ENCODE results near the gene NR1I3.
"Not testable (repeated sequence)": the region's sequence is repeated elsewhere in the genome, so short reads cannot be mapped to it uniquely, and the experiment has no call there.

NR1I3 gene

DNA sequence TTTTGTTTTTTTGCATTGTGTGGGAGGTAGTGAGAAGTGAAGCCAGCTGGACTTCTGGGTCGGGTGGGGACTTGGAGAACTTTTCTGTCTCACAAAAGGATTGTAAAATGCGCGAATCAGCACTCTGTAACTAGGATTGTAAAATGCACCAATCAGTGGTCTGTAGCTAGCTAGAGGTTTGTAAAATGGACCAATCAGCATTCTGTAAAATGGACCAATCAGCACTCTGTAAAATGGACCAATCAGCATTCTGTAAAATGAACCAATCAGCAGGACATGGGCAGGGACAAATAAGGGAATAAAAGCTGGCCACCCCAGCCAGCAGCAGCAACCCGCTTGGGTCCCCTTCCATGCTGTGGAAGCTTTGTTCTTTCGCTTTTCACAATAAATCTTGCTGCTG is 12.1 kb upstream of the NR1I3 start:
- H3K36me3 ChIP-seq (ENCODE audit: control insufficient read depth, insufficient read depth, low read length); H3K27ac ChIP-seq (ENCODE audit: low read depth, low read length); H3K4me3 ChIP-seq (ENCODE audit: low read depth, low read length); H3K27me3 ChIP-seq (ENCODE audit: control insufficient read depth, insufficient read depth, low read length); H3K4me1 ChIP-seq (ENCODE audit: control insufficient read depth, insufficient read depth, low read length); H3K9me3 ChIP-seq (ENCODE audit: control insufficient read depth, insufficient read depth, low read depth, low read length); H3K9ac ChIP-seq (ENCODE audit: low read length): not testable (repeated sequence)

GRCh38 chr1:161244888-161245287 is 6.9 kb upstream of the NR1I3 start:
- Histone ChIP-seq H3K27me3 (ENCODE audit: control insufficient read depth, insufficient read depth, low read length) (no peaks in the 10 kb centered on the region), H3K4me3 (ENCODE audit: low read depth, low read length) (no peak overlapping the region), H3K9me3 (ENCODE audit: control insufficient read depth, insufficient read depth, low read depth, low read length) (peaks cover 2% of the 10 kb centered on the region; the same call in 1 of the 2 replicates), H3K4me1 (ENCODE audit: control insufficient read depth, insufficient read depth, low read length) (no peaks in the 10 kb centered on the region), H3K36me3 (ENCODE audit: control insufficient read depth, insufficient read depth, low read length) (no peaks in the 10 kb centered on the region), H3K9ac (ENCODE audit: low read length) (no peak overlapping the region), H3K27ac (ENCODE audit: low read depth, low read length) (no peak overlapping the region)

DNA sequence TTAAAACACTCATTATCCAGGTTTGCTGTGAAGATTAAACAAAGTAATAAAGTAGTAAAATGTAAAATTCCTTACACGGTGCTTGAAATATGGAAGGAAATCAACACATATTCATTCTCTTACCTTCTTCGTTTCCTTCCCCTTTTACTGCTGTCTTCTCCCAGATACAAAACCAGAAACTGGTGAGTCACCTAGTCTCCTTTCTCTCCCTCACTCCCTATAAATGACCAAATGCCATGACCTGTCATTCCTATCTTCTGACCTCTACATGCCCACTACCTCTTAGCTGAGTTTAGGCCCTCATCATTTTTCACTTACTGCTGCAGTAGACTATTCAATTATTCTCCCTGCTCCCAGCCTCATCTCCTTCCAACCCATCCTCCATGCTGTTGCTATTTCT is 4.3 kb upstream of the NR1I3 start:
- Histone ChIP-seq H3K27me3 (ENCODE audit: control insufficient read depth, insufficient read depth, low read length) (no peaks in the 10 kb centered on the region), H3K27ac (ENCODE audit: low read depth, low read length) (no peak overlapping the region), H3K9ac (ENCODE audit: low read length) (no peak overlapping the region), H3K4me3 (ENCODE audit: low read depth, low read length) (no peak overlapping the region), H3K9me3 (ENCODE audit: control insufficient read depth, insufficient read depth, low read depth, low read length) (no peaks in the 10 kb centered on the region), H3K36me3 (ENCODE audit: control insufficient read depth, insufficient read depth, low read length) (no peaks in the 10 kb centered on the region), H3K4me1 (ENCODE audit: control insufficient read depth, insufficient read depth, low read length) (no peaks in the 10 kb centered on the region)

DNA sequence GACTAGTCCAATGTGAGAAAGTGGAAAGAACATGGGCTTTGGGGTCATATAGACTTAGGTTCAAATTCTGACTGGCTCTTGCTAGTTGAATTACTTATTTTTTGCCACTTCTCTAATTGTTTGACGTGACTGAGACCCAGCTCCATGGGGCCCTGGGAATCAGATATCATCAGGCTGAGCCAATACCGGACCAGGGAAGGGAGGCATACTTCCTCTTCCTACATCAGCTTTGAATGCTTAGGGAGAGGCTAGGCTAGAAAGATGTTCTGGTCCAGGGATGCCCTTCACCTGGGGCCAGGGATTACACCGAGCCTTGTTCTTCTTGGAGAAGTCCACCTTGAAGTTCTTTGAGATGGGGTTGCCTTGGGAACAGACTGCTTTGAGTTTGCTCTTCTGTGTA is 3.7 kb upstream of the NR1I3 start:
- H3K4me1 ChIP-seq (ENCODE audit: control insufficient read depth, insufficient read depth, low read length): no peaks in the 10 kb centered on the region
- H3K9ac ChIP-seq (ENCODE audit: low read length): no peak overlapping the region
- H3K36me3 ChIP-seq (ENCODE audit: control insufficient read depth, insufficient read depth, low read length): no peaks in the 10 kb centered on the region
- H3K4me3 ChIP-seq (ENCODE audit: low read depth, low read length): no peak overlapping the region
- H3K27me3 ChIP-seq (ENCODE audit: control insufficient read depth, insufficient read depth, low read length): no peaks in the 10 kb centered on the region
- H3K27ac ChIP-seq (ENCODE audit: low read depth, low read length): no peak overlapping the region
- H3K9me3 ChIP-seq (ENCODE audit: control insufficient read depth, insufficient read depth, low read depth, low read length): no peaks in the 10 kb centered on the region

DNA sequence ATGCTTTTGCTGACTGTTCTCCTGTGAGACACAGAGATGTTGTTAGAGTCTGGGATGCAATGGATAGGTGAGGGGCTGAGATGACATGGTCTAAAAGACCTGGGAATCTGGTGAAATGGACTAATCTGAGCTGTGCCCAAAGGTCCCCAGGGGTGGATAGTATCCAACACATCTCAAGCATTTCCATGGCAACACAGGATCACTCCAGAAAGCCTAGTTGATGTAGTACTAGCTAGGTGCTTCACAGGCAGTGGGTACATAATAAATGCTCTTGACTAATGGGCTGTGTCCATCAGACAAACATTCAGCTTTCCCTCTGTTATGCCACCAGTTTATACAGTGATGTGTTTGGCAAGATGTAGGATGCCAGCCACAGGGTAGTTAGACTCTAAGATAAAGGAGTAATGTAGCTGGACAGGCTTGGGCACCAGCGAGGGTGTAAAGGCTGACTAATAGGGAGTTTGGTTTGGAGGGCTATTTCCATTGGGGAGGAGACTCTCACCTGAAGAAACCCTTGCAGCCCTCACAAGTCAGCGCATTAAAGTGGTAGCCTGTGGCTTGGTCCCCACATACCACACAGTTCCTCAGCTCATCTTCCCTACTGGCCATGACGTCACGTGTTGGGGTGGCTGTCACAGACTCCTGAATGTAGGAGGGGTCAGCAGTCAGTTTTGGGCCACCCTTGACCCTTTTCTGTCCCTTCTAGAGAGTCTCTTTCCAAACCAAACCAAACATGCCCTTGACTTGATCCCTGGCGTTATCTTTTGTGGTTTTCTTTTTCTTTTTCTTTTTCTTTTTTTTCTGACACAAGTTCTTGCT is 1.8 kb downstream of the NR1I3 start:
- Histone ChIP-seq H3K36me3 (ENCODE audit: control insufficient read depth, insufficient read depth, low read length) (no peaks in the 10 kb centered on the region), H3K27ac (ENCODE audit: low read depth, low read length) (no peak overlapping the region), H3K9me3 (ENCODE audit: control insufficient read depth, insufficient read depth, low read depth, low read length) (no peaks in the 10 kb centered on the region), H3K4me3 (ENCODE audit: low read depth, low read length) (no peak overlapping the region), H3K9ac (ENCODE audit: low read length) (no peak overlapping the region), H3K4me1 (ENCODE audit: control insufficient read depth, insufficient read depth, low read length) (no peaks in the 10 kb centered on the region), H3K27me3 (ENCODE audit: control insufficient read depth, insufficient read depth, low read length) (no peaks in the 10 kb centered on the region)

DNA sequence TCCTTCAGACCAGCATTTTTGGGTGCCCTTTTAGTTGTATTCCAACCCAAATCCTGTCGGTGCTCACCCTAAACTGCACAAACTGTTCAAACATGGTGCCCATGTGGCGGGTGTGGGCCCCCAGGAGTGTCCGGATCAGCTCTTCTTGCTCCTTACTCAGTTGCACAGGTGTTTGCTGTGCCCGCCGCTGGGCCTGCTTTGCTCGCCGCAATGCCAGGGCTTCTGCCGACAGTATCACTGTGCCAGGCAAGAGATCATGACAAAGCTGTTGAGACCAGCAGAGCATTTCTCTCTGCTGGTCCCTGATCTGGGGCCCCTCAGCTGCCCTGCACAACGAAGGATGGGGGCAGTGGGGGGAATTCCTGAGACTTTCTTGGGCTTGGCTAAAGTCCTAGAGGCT is 4.9 kb downstream of the NR1I3 start:
- peaks cover 25% of the 10 kb centered on the region for H3K36me3 ChIP-seq (ENCODE audit: control insufficient read depth, insufficient read depth, low read length)
- no peak overlapping the region for H3K4me3 ChIP-seq (ENCODE audit: low read depth, low read length)
- H3K4me1 ChIP-seq (ENCODE audit: control insufficient read depth, insufficient read depth, low read length): no peaks in the 10 kb centered on the region
- H3K9ac ChIP-seq (ENCODE audit: low read length): no peak overlapping the region
- H3K9me3 ChIP-seq (ENCODE audit: control insufficient read depth, insufficient read depth, low read depth, low read length): no peaks in the 10 kb centered on the region
- H3K27me3 ChIP-seq (ENCODE audit: control insufficient read depth, insufficient read depth, low read length): no peaks in the 10 kb centered on the region
- no peak overlapping the region for H3K27ac ChIP-seq (ENCODE audit: low read depth, low read length)

DNA sequence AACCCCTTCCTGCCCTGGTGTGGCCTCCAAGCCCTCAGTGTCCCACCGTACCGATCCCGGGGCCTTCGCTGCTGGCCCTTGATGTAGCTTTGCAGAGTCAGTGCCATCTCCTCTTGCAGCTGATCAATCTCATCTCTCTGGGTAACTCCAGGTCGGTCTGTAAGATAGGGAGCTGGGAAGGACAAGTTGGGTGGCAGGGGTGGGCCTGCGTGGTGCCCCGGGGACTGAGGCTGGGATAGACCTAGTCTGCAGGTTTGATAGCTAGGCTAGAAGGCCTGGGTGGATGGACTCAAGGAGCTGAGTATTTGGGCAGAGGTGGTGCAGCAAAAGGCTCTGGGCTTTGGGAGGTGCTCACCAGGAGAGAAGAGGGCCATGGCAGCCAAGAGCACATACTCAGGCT is 7.2 kb downstream of the NR1I3 start:
- H3K4me3 ChIP-seq (ENCODE audit: low read depth, low read length): no peak overlapping the region
- H3K27me3 ChIP-seq (ENCODE audit: control insufficient read depth, insufficient read depth, low read length): no peaks in the 10 kb centered on the region
- H3K36me3 ChIP-seq (ENCODE audit: control insufficient read depth, insufficient read depth, low read length): peaks cover 25% of the 10 kb centered on the region
- H3K27ac ChIP-seq (ENCODE audit: low read depth, low read length): no peak overlapping the region
- H3K9me3 ChIP-seq (ENCODE audit: control insufficient read depth, insufficient read depth, low read depth, low read length): no peaks in the 10 kb centered on the region
- H3K9ac ChIP-seq (ENCODE audit: low read length): no peak overlapping the region
- peaks cover 16% of the 10 kb centered on the region for H3K4me1 ChIP-seq (ENCODE audit: control insufficient read depth, insufficient read depth, low read length)

DNA sequence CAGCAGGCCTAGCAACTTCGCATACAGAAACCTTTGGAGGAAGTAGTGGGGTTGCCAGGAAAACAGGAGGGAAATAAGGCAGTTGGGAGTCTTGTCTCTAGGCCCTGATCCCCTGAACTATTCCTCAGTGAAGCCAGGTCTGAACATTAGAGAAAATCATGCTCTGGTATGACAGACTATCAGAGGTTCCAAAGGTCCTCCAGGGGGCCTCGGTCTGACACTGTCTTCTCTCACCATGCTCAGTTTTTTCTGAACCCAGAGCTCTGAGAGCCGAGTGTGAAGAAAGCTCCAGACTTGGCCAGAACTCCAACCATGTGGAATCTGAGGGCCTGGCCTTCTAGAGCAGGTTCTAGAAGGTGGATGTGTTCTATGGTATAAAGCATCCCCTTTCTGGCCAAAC is 8.1 kb downstream of the NR1I3 start:
- peaks cover 25% of the 10 kb centered on the region for H3K36me3 ChIP-seq (ENCODE audit: control insufficient read depth, insufficient read depth, low read length)
- no peak overlapping the region for H3K27ac ChIP-seq (ENCODE audit: low read depth, low read length)
- H3K4me3 ChIP-seq (ENCODE audit: low read depth, low read length): no peak overlapping the region
- peaks cover 22% of the 10 kb centered on the region for H3K4me1 ChIP-seq (ENCODE audit: control insufficient read depth, insufficient read depth, low read length)
- no peaks in the 10 kb centered on the region for H3K9me3 ChIP-seq (ENCODE audit: control insufficient read depth, insufficient read depth, low read depth, low read length)
- H3K9ac ChIP-seq (ENCODE audit: low read length): no peak overlapping the region
- H3K27me3 ChIP-seq (ENCODE audit: control insufficient read depth, insufficient read depth, low read length): no peaks in the 10 kb centered on the region

GRCh38 chr1:161228032-161228431 is 10.0 kb downstream of the NR1I3 start:
- Histone ChIP-seq H3K4me3 (ENCODE audit: low read depth, low read length) (no peak overlapping the region), H3K27ac (ENCODE audit: low read depth, low read length) (no peak overlapping the region), H3K36me3 (ENCODE audit: control insufficient read depth, insufficient read depth, low read length) (peaks cover 25% of the 10 kb centered on the region), H3K9me3 (ENCODE audit: control insufficient read depth, insufficient read depth, low read depth, low read length) (no peaks in the 10 kb centered on the region), H3K9ac (ENCODE audit: low read length) (no peak overlapping the region), H3K27me3 (ENCODE audit: control insufficient read depth, insufficient read depth, low read length) (no peaks in the 10 kb centered on the region), H3K4me1 (ENCODE audit: control insufficient read depth, insufficient read depth, low read length) (peaks cover 26% of the 10 kb centered on the region)

DNA sequence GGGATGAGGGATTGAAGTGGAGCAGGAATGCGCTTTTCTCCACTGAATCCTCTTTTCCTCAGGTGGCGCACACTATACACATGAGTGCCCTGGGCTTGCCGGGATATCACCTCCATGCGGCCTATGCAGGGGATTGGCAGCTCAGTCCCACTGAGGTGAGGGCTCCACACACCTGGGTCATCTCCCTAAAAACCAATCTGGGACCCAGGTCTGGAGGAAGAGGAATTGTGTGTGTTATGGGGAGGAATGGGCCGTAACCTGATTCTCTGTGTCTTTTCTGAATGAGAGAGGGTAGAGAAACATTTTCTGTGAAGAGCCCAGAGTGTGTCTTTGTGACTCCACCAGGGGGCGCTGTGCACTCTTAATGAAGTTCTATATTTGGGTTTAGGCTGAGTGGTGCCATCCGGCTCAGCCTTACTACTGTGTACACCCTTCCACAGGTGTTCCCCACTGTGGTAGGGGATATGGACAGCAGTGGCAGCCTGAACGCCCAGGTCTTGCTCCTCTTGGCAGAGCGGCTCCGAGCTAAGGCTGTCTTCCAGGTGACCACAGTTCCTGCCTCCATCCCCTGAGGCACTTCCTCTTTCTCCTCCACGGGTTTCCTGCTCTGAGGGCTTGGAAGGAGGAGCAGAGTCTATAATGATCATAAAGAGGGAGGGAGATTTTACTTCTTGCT is 10.7 kb downstream of the NR1I3 start:
- peak overlapping the region; percentile 96 for H3K4me3 ChIP-seq (ENCODE audit: low read depth, low read length)
- no peak overlapping the region for H3K27ac ChIP-seq (ENCODE audit: low read depth, low read length)
- H3K4me1 ChIP-seq (ENCODE audit: control insufficient read depth, insufficient read depth, low read length): peaks cover 26% of the 10 kb centered on the region
- H3K9ac ChIP-seq (ENCODE audit: low read length): peak overlapping the region; percentile 54
- H3K36me3 ChIP-seq (ENCODE audit: control insufficient read depth, insufficient read depth, low read length): peaks cover 25% of the 10 kb centered on the region
- H3K27me3 ChIP-seq (ENCODE audit: control insufficient read depth, insufficient read depth, low read length): no peaks in the 10 kb centered on the region
- H3K9me3 ChIP-seq (ENCODE audit: control insufficient read depth, insufficient read depth, low read depth, low read length): no peaks in the 10 kb centered on the region

- Histone ChIP-seq H3K9me3 (ENCODE audit: control insufficient read depth, insufficient read depth, low read depth, low read length) (no peaks in the 10 kb centered on the region), H3K27me3 (ENCODE audit: control insufficient read depth, insufficient read depth, low read length) (no peaks in the 10 kb centered on the region), H3K36me3 (ENCODE audit: control insufficient read depth, insufficient read depth, low read length) (peaks cover 25% of the 10 kb centered on the region), H3K9ac (ENCODE audit: low read length) (peak overlapping the region; percentile 54), H3K4me1 (ENCODE audit: control insufficient read depth, insufficient read depth, low read length) (peaks cover 26% of the 10 kb centered on the region), H3K27ac (ENCODE audit: low read depth, low read length) (no peak overlapping the region; the same call in 1 of the 2 replicates), H3K4me3 (ENCODE audit: low read depth, low read length) (peak overlapping the region; percentile 96)
Measured at GRCh38 chr1:161226759-161227158, 11.2 kb downstream of the NR1I3 start.
